AG10803 (cell line): Measurements from ENCODE around the gene STOX1.
"Not testable (repeated sequence)": the region's sequence is repeated elsewhere in the genome, so short reads cannot be mapped to it uniquely, and the experiment has no call there.

Experiments
- DNase-seq: peaks from one replicate; pipeline ENCODE4 v3.0.0; 2010; ENCODE audit warnings: low read depth
- H3K4me3 ChIP-seq: 2 replicates; pipeline ENCODE4 v1.5.1; 2011; ENCODE audit warnings: mild to moderate bottlenecking, low read length, control low read depth
- TF ChIP-seq, protein P1 (sequence below): conservative IDR thresholded peaks from 2 replicates; pipeline ENCODE4 v1.5.1; 2011; ENCODE audit warnings: mild to moderate bottlenecking, low read length, control low read depth, inconsistent platforms

STOX1 gene

DNA sequence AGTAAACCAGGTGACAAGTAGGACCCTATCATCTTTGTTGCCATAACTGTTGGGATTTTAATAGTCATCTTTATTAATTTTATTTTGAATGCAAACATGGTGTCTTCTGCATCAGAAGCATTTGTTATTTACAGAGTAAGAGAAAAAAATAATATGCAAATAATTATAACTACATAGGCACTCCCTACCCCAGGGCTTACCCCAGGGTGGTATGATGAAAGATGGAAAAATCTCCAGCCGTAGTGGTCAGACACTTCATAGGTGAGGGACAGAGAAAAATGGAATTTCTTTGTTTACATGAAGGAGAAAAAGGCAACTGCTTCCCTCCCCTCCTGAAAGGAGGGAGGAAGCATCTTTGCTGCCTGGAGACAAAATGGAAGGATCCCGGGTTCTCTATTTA is 29.7 kb downstream of the STOX1 start:
- no peak for DNase-seq
- H3K4me3 ChIP-seq: no peak overlapping the region
- TF ChIP-seq, protein P1, sequence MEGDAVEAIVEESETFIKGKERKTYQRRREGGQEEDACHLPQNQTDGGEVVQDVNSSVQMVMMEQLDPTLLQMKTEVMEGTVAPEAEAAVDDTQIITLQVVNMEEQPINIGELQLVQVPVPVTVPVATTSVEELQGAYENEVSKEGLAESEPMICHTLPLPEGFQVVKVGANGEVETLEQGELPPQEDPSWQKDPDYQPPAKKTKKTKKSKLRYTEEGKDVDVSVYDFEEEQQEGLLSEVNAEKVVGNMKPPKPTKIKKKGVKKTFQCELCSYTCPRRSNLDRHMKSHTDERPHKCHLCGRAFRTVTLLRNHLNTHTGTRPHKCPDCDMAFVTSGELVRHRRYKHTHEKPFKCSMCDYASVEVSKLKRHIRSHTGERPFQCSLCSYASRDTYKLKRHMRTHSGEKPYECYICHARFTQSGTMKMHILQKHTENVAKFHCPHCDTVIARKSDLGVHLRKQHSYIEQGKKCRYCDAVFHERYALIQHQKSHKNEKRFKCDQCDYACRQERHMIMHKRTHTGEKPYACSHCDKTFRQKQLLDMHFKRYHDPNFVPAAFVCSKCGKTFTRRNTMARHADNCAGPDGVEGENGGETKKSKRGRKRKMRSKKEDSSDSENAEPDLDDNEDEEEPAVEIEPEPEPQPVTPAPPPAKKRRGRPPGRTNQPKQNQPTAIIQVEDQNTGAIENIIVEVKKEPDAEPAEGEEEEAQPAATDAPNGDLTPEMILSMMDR: no peak

DNA sequence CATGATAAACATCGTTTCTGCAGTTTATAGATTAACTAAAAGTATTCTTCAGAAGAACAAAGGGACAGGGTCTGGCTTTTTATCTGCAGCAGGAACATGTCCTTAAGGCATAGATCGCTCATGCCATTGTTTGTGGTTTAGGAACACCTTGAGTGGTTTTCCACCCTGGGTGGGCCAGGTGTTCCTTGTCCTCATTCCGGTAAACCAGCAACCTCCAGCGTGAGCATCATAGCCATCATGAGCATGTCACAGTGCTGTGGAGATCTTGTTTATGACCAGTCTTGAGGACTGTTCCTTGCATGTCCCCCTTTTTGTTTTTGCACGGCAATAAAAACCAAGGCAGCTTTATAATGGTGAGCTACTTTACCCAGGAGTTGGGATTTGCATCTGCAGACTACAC is 33.9 kb downstream of the STOX1 start:
- DNase-seq: no peak
- TF ChIP-seq, protein P1: no peak
- no peak overlapping the region for H3K4me3 ChIP-seq

DNA sequence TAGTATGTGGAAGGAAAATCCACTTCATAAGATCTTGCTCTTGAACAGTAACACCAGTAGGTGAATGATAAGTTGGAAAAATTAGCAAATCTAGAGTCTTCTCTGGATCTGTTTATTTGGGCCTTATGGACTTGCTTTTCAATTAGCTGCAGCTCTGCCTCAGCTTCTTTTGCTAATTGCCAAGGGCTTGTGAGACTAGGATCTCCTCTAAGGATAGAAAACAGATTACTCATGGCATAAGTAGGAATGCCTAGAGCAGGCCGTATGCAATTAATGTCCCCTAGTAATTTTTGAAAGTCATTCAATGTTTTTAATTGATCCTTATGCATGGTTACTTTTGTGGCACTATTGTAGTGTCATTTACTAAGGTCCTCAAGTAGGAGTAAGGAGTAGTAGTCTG is 37.3 kb downstream of the STOX1 start:
- no peak overlapping the region for H3K4me3 ChIP-seq
- TF ChIP-seq, protein P1: no peak
- DNase-seq: no peak

DNA sequence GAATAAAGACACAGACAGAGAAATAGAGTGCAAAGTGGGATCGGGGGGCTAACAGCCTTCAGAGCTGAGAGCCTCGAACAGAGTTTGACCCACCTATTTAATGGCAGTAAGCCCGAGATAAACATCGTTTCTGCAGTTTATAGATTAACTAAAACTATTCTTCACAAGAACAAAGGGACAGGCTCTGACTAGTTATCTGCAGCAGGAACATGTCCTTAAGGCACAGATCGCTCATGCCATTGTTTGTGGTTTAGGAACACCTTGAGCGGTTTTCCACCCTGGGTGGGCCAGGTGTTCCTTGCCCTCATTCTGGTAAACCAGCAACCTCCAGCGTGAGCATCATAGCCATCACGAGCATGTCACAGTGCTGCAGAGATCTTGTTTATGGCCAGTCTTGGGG is 40.8 kb downstream of the STOX1 start:
- H3K4me3 ChIP-seq, DNase-seq: not testable (repeated sequence)

DNA sequence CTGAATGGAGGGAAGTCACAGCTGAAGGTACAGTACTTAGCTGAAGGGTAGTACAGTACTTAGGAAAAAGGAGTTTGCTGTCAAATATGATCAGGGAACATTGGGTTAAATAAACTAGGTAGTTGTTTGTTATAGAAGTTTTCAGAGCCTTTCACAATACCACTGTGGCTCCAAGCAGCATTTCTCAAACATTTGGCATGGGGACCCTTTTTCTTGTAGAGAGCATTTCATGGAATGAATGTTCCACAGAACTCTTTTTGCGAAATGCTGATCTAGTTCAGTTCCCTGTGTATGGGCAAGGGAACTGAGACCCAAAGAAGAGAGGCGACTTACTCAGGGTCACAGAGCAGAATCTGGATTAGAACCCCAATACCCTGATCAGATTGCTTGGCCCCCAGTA is 42.3 kb downstream of the STOX1 start:
- H3K4me3 ChIP-seq: no peak overlapping the region
- TF ChIP-seq, protein P1: no peak
- DNase-seq: peak; percentile 33

DNA sequence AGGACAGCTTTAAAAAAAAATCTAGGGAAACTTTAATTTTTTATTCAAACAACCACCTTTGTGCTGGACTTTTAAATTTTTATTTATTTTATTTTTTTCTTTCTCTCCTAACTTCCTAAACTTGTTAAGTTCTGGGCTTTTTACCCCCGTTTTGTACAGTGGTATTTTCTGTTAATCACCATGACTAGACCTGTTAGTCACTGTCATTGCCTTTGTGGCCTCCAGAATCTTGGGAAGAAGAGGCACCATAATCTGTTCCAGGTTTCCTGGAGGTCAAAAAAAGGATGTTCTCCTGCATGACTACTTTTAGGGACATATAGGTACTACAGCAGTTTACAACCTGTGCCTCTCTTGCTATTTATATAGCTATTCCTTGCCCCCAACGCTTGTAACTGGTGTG is 42.7 kb downstream of the STOX1 start:
- TF ChIP-seq, protein P1: no peak
- no peak for DNase-seq
- H3K4me3 ChIP-seq: no peak overlapping the region

DNA sequence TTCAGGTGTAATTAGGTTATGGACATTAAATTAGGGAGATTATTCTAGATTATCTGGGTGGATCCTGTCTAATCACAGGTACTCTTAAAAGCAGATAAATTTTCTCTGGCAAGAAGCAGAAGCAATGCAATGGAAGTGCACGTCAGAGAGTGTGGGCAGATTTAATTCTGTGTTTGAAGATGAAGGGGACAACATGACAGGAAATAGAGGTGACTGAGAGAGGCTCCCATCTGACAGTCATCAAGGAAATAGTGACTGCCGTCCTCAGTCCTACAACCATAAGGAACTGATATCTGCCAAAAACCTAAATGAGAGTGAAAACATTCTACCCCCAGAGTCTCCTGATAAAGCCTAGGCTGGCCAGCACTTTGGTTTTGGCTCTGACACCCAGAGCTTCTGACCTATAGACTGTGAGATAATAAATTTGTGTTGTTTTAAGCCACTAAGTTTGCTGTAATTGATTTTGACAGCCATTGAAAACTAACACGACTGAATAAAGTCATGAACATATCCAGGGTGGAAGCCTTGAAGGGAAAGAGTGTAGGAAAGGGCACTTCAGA is 43.3 kb downstream of the STOX1 start:
- TF ChIP-seq, protein P1: no peak
- no peak for DNase-seq
- H3K4me3 ChIP-seq: no peak overlapping the region
